Adrenal gland (tissue), 5 donors: Measurements from ENCODE around the gene ABI3BP.

Experiments used
- POLR2A ChIP-seq, 2 donors: fragments of 450-650 bp; IDR thresholded peaks; one replicate each; pipeline ENCODE4 v1.6.1; 2017; ENCODE audit warnings: antibody characterized with exemption in 2 of 2, mild to moderate bottlenecking in 2 of 2, moderate library complexity in 1 of 2
- TF ChIP-seq, protein P1 (sequence below), 6 experiments: fragments of 450-650 bp in 4 of 6; fragments of 200-600 bp in 2 of 6; sonication (generic) in 1 of 6; IDR thresholded peaks; 1 replicate in 5 of 6; 2 replicates in 1 of 6; pipeline versions ENCODE4 v1.5.1 to v1.8.0; 2016 to 2021; ENCODE audit warnings: antibody characterized with exemption in 6 of 6, mild to moderate bottlenecking in 2 of 6, moderate library complexity in 1 of 6
- donor health status: DM: no; HTN: no; CAD: no.

DNA sequence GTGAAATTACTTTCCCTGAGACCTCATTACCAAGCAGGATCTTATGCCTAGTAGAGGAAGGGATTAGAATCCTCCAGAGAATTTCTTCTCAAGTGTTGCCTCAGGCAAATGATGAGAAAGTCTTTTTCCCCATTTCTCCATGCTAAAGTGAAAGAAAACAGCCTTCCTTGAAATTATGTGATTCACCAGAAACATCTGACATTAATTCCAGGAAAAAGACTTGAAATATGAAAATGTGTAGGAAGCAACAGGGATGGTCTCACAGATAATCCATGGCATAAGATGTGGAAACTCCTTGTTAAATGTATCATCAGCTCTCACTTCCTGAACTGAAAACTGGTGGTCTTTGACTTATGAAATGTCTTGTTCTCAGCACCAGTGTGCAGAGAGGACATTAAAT, 17.9 kb upstream of the ABI3BP start:
- no peak for TF ChIP-seq POLR2A (IDR thresholded peaks at IDR 0.05)
- TF ChIP-seq, protein P1, sequence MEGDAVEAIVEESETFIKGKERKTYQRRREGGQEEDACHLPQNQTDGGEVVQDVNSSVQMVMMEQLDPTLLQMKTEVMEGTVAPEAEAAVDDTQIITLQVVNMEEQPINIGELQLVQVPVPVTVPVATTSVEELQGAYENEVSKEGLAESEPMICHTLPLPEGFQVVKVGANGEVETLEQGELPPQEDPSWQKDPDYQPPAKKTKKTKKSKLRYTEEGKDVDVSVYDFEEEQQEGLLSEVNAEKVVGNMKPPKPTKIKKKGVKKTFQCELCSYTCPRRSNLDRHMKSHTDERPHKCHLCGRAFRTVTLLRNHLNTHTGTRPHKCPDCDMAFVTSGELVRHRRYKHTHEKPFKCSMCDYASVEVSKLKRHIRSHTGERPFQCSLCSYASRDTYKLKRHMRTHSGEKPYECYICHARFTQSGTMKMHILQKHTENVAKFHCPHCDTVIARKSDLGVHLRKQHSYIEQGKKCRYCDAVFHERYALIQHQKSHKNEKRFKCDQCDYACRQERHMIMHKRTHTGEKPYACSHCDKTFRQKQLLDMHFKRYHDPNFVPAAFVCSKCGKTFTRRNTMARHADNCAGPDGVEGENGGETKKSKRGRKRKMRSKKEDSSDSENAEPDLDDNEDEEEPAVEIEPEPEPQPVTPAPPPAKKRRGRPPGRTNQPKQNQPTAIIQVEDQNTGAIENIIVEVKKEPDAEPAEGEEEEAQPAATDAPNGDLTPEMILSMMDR (IDR thresholded peaks at IDR 0.05), result no peak
